Stimulated activated naive B cell treated with anti-CD40 and anti-IgM and Interleukin-4, amounts not matched to agents 10 μg/mL and 1 μg/mL and 100 μg/mL, for 72 hours (primary cell): ENCODE results near the gene NECTIN1.

Experiments used
- ATAC-seq, 2 donors: fragments of 150-1000 bp; cut with Tn5 transposase; replicated peaks; 2 replicates each; pipeline ENCODE4 v1.10.0; 2021; ENCODE audit warnings: moderate library complexity in 1 of 2
- DNase-seq: peaks from one replicate; pipeline ENCODE4 v3.0.0; 2021
- H3K27ac Mint-ChIP-seq: one replicate; pipeline ENCODE4 v1.8.0; 2022; ENCODE audit warnings: mild to moderate bottlenecking, mixed read lengths
- H3K27me3 Mint-ChIP-seq, 2 donors: one replicate each; pipeline ENCODE4 v1.8.0; 2022; ENCODE audit warnings: mixed read lengths in 2 of 2
- H3K36me3 Mint-ChIP-seq, 2 donors: one replicate each; pipeline ENCODE4 v1.8.0; 2022; ENCODE audit warnings: mixed read lengths in 2 of 2, mild to moderate bottlenecking in 1 of 2
- H3K4me1 Mint-ChIP-seq, 2 donors: one replicate each; pipeline ENCODE4 v1.8.0; 2022; ENCODE audit warnings: mixed read lengths in 2 of 2, mild to moderate bottlenecking in 1 of 2
- H3K4me3 Mint-ChIP-seq, 2 donors: one replicate each; pipeline ENCODE4 v1.8.0; 2022; ENCODE audit warnings: mild to moderate bottlenecking in 2 of 2, mixed read lengths in 2 of 2, moderate library complexity in 1 of 2
- H3K9me3 Mint-ChIP-seq, 2 donors: one replicate each; pipeline ENCODE4 v1.8.0; 2022; ENCODE audit warnings: mixed read lengths in 2 of 2, mild to moderate bottlenecking in 1 of 2

The NECTIN1 gene

DNA sequence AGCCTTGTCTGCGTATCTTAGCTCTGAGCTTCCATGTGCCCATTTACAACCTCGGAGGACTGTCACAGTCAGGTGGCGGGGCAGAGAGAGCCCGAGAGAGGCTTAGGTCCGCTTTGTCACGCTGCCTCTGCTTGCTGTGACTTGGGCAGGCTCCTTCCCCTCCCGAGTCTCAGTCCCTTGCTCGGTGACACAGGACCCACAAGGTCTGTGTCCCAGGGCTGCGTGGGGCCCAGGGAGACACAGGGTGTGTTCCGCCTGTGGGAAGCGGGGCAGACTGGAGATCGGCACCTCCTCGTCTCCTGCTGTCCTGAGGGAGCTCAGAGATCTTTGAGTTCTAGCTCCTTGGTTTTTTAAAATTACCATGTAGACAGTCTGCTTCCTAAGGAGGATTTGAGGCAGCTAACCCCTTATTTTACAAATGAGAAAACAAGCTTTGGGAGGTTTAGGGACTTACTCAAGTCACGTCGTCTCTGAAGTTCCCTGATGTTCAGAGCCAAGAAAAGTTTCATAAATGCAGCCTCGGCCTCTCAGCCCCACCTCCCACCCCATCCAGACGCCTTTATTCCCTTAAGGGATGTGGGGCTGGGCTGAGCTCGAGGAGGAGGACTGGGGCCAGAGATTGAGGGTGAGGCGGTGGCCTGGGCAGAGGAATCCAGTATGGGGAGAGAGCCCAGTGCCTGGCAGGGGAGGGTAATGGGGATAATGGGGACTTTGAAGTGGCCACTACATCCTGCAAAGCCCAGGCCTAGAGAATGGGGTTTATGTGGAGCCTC is 103.6 kb downstream of the NECTIN1 start:
- DNase-seq (no peak), ATAC-seq (no peak)
- Mint-ChIP-seq H3K27ac (no peak overlapping the region), H3K9me3 (no peaks in the 10 kb centered on the region), H3K36me3 (no peaks in the 10 kb centered on the region), H3K27me3 (peaks cover 28 to 42% of the 10 kb centered on the region in 2 donors), H3K4me1 (peaks cover 2 to 5% of the 10 kb centered on the region in 2 donors), H3K4me3 (no peak overlapping the region)

DNA sequence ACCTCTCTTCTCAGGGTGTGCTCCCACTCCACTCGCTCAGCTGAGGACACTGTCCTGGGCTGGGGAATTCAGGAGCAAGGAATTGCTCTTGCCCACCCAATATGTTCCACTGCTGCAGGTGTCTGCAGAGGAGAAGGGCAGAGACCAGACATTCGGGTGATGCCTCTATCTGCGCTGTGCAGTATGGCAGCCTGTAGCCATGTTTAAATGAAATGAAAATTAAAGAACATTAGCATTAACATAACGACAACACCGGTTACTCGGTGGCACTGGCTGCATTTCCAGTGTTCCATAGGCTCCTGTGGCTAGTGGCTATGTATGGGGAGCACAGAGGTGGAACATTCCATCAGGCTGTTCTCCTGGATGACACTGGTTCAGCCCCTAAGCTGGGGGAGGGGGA is 104.4 kb downstream of the NECTIN1 start:
- H3K27me3 Mint-ChIP-seq: peaks cover 22 to 42% of the 10 kb centered on the region in 2 donors
- DNase-seq (no peak), ATAC-seq (no peak)
- H3K4me3 Mint-ChIP-seq: no peak overlapping the region
- H3K36me3 Mint-ChIP-seq: no peaks in the 10 kb centered on the region
- H3K4me1 Mint-ChIP-seq: peaks cover 6 to 9% of the 10 kb centered on the region in 2 donors
- H3K27ac Mint-ChIP-seq: no peak overlapping the region
- H3K9me3 Mint-ChIP-seq: no peaks in the 10 kb centered on the region

- ATAC-seq (no peak), DNase-seq (no peak)
- Mint-ChIP-seq H3K36me3 (no peaks in the 10 kb centered on the region), H3K9me3 (no peaks in the 10 kb centered on the region), H3K27ac (no peak overlapping the region), H3K27me3 (peaks cover 20 to 45% of the 10 kb centered on the region in 2 donors), H3K4me1 (peaks cover 7 to 12% of the 10 kb centered on the region in 2 donors), H3K4me3 (no peak overlapping the region)
Observed at GRCh38 chr11:119624102-119624615, 104.8 kb downstream of the NECTIN1 start.

DNA sequence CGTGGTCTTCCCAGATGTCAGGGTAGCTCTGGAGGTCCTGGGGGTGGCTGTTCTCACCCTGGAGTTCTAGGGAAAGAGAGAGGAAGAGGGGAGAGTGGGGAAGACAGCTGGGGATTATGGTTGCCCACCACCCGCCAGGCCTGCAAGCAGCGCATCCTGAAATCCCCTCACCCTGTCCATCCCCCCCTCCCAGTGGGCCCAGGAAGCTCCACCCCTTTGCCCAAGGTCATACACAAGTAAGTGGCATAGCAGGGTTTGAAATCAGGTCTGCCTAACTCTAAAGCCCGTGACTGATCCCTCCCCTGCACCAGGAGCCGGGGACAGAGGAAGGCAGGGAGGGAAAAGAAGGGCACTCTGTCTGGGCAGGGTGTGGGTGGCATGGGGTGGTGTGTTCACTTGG is 105.3 kb downstream of the NECTIN1 start:
- no peaks in the 10 kb centered on the region for H3K9me3 Mint-ChIP-seq
- no peak overlapping the region for H3K4me3 Mint-ChIP-seq
- H3K27me3 Mint-ChIP-seq: peaks cover 15 to 41% of the 10 kb centered on the region in 2 donors
- H3K27ac Mint-ChIP-seq: no peak overlapping the region
- no peaks in the 10 kb centered on the region for H3K36me3 Mint-ChIP-seq
- H3K4me1 Mint-ChIP-seq: peaks cover 7 to 12% of the 10 kb centered on the region in 2 donors
- DNase-seq: no peak
- ATAC-seq: no peak

- Mint-ChIP-seq H3K27me3 (peaks cover 8 to 33% of the 10 kb centered on the region in 2 donors), H3K27ac (no peak overlapping the region), H3K36me3 (no peaks in the 10 kb centered on the region), H3K4me3 (no peak overlapping the region), H3K4me1 (peaks cover 7 to 12% of the 10 kb centered on the region in 2 donors), H3K9me3 (no peaks in the 10 kb centered on the region)
- ATAC-seq (no peak), DNase-seq (no peak)
Observed at GRCh38 chr11:119622454-119623143, 106.4 kb downstream of the NECTIN1 start.

- Mint-ChIP-seq H3K4me1 (peaks cover 5 to 7% of the 10 kb centered on the region in 2 donors), H3K4me3 (no peak overlapping the region), H3K9me3 (no peaks in the 10 kb centered on the region), H3K27me3 (peaks cover 8 to 19% of the 10 kb centered on the region in 2 donors), H3K36me3 (no peaks in the 10 kb centered on the region), H3K27ac (peak overlapping the region; percentile 60)
- no peak for DNase-seq
- peak; percentile 23 to 36 for ATAC-seq
Observed at GRCh38 chr11:119619665-119620064, 109.3 kb downstream of the NECTIN1 start.

DNA sequence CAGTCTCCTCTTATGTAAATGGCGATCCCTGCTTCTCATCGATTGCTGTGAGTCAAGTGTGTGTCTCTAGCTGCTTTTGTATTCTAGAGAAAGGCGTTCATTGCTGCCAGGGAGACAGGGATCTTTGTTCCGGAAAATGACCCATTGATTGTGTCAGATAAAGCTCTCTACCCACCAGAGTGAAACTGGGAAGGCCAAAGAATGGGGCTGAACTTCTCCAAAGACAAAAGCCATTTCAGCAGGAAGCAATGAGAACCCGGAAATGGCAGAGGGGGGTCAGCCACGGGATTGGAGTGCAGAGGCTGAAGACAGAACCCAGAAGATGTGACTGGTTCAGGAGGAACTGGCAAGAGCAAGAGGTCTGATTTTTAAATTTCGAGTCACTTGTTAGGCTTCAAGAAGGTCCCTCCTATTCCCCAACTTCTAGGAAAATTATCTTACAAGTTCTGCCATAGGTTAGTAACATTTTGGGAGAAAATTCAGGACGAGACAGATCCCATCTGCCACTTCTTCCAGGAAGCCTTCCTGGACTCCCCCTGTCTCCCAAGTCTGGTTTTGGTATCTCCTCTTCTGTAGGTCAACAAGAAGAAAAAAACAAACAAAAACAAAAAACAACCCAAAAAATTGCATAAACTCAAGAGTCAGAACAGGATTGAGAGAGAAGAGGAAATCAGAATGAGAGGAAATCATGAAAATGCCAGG is 110.6 kb downstream of the NECTIN1 start:
- Mint-ChIP-seq H3K36me3 (no peaks in the 10 kb centered on the region), H3K27ac (no peak overlapping the region), H3K4me3 (no peak overlapping the region), H3K4me1 (peaks cover 5 to 7% of the 10 kb centered on the region in 2 donors), H3K9me3 (no peaks in the 10 kb centered on the region), H3K27me3 (peaks cover 3 to 14% of the 10 kb centered on the region in 2 donors)
- DNase-seq (no peak), ATAC-seq (no peak)

DNA sequence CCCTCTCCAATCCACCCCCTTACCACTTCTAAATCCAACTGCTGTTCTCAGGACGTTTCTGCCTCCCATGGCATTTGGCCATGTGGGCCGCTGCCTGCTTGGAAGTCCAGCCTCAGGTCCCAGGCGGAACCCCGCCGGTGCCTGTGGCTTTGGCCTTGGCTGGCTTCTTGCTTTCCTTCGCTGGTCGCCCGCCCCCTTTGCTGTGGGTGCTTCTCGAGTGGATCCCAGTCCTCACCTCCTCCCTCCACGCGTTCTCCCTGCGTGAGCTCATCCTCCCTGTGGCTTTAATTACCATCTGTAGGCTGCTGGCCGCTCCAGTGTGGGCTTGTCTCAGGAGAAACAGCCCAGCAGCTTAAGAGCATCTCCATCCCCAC is 111.7 kb downstream of the NECTIN1 start:
- peaks cover 5 to 7% of the 10 kb centered on the region in 2 donors for H3K4me1 Mint-ChIP-seq
- no peak for DNase-seq
- no peak for ATAC-seq
- H3K9me3 Mint-ChIP-seq: no peaks in the 10 kb centered on the region
- H3K4me3 Mint-ChIP-seq: no peak overlapping the region
- H3K27me3 Mint-ChIP-seq: peaks cover 0 to 8% of the 10 kb centered on the region in 2 donors
- no peak overlapping the region for H3K27ac Mint-ChIP-seq
- no peaks in the 10 kb centered on the region for H3K36me3 Mint-ChIP-seq

DNA sequence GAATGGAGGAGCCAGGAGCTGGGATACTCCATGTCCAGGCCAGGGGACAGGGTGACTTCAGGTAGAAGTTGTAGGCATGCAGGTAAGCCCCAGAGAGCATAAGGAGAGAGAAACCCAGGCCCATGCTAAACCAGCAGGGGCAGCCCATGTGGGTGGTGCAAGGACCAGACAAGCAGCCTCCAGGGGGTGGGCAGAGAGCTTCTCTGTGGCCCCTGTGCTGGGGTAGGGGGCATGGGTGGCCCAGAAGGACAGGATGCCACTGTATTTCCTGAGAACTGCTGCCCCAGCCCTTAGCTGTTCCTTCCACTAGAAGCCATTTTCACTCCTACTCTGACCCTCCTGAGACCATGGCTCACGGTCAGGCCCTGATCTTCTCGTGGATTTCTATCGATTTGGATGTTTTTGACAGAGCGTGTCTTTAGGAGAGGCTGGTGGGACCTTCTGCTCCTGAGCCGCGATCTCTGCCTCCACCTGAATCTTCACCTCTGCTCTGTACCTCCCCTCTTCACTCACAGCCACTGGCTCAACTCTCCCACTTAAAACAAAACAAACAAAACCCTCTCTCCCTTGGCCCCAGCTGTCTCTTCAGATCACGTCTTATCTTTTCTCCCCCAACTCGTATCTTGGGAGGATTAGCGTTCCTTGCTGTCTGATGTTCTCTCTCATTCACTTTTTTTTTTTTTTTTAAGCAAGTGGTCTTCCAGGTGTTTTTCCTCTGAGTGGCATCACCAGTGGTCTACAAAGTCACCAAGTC is 112.2 kb downstream of the NECTIN1 start:
- ATAC-seq (no peak), DNase-seq (no peak)
- Mint-ChIP-seq H3K27ac (no peak overlapping the region), H3K4me3 (no peak overlapping the region), H3K4me1 (peaks cover 5 to 7% of the 10 kb centered on the region in 2 donors), H3K27me3 (peaks cover 0 to 8% of the 10 kb centered on the region in 2 donors), H3K36me3 (no peaks in the 10 kb centered on the region), H3K9me3 (no peaks in the 10 kb centered on the region)

- ATAC-seq (no peak), DNase-seq (no peak)
- no peaks in the 10 kb centered on the region for H3K36me3 Mint-ChIP-seq
- peaks cover 0 to 8% of the 10 kb centered on the region in 2 donors for H3K27me3 Mint-ChIP-seq
- no peaks in the 10 kb centered on the region for H3K9me3 Mint-ChIP-seq
- H3K27ac Mint-ChIP-seq: no peak overlapping the region
- H3K4me1 Mint-ChIP-seq: peaks cover 5 to 7% of the 10 kb centered on the region in 2 donors
- no peak overlapping the region for H3K4me3 Mint-ChIP-seq
Observed at GRCh38 chr11:119615882-119616196, 113.2 kb downstream of the NECTIN1 start.

DNA sequence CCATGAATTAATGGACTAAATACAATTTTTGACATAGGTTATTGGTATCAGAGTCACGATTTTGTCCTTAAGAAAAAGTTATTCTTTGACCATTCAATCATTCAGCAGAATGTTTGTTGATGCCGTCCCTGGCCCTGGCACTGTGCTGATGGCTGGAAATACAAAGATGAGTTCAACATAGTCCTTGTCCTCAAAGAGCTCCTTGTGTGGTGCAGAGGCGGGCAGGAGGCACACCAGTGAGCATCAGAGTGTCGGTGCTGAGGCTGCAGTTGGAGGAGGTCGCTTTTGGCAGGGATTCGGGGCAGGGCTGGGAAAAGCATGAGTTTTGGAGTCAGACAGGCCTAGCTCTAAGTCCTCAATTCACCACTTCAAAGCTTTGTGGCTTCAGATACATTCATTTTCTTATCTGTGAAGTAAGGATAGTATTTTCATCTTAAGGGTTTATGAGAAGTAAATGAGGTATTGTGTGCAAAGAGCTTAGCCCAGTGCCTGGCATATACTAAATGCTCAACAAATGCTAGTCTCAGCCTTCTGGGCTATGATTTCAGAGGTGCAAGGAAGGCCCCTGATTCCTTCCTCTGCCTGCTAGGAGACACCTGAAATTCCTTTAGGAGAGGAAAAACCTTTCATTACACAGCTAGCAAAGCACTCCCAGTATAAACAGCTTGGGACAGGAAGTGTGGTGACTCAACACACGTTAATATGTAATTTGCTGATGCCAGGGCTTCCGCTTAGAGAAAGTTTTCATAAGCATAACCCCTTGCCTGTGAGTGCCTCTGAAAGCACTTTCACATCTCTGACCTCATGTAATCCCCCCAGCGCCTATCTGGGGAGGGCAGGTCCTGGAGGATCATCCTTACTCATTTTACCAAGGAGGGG is 113.8 kb downstream of the NECTIN1 start:
- ATAC-seq (no peak), DNase-seq (no peak)
- H3K36me3 Mint-ChIP-seq: no peaks in the 10 kb centered on the region
- no peaks in the 10 kb centered on the region for H3K9me3 Mint-ChIP-seq
- H3K27me3 Mint-ChIP-seq: peaks cover 0 to 8% of the 10 kb centered on the region in 2 donors
- peaks cover 5 to 7% of the 10 kb centered on the region in 2 donors for H3K4me1 Mint-ChIP-seq
- H3K27ac Mint-ChIP-seq: no peak overlapping the region
- H3K4me3 Mint-ChIP-seq: no peak overlapping the region

DNA sequence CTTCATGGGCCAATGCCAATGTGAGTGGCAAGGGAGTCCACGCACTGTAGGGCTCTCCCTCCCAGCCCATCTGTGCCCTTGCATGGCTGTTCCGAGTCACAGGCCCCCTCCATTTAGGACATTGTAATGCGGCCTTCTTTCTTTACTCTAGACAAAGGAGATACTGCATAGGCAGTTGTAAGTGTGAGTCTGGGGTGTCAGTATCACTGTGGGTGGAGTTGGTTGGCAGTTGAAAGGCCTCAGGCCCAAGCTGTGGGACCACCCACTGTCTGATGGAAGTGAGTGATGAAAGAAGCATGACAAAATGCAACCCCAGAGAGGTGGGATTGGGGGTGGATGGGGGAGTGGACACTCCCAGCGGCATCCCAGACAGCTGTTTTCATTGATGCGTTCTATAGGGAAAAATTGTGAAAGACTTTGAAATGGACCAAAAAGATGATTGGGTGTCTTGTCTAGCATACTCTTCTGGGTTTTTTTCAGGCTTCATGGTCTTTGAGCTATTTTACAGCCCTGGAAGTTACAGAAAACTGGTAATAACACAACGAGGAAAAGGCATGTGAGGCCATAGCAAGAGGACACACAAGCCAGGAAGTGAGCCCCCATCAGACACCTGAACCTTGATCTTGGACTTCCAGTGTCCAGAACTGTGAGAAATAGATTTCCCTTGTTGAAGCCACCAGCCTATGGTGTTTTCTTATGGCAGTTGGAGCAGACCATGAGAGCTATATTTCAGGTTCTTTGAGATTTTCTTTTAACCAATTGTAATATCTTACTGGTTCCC is 114.6 kb downstream of the NECTIN1 start:
- Mint-ChIP-seq H3K4me3 (no peak overlapping the region), H3K4me1 (peaks cover 0 to under 1% of the 10 kb centered on the region in 2 donors), H3K36me3 (no peaks in the 10 kb centered on the region), H3K9me3 (no peaks in the 10 kb centered on the region), H3K27ac (peak overlapping the region; percentile 65), H3K27me3 (peaks cover 0 to 6% of the 10 kb centered on the region in 2 donors)
- no peak for DNase-seq
- ATAC-seq: no peak

- DNase-seq (no peak), ATAC-seq (no peak)
- H3K9me3 Mint-ChIP-seq: no peaks in the 10 kb centered on the region
- H3K4me1 Mint-ChIP-seq: no peaks in the 10 kb centered on the region
- peak overlapping the region; percentile 6 for H3K27ac Mint-ChIP-seq
- H3K4me3 Mint-ChIP-seq: no peak overlapping the region
- H3K36me3 Mint-ChIP-seq: no peaks in the 10 kb centered on the region
- H3K27me3 Mint-ChIP-seq: peaks cover 0 to 3% of the 10 kb centered on the region in 2 donors
Observed at GRCh38 chr11:119612814-119613213, 116.2 kb downstream of the NECTIN1 start.
